ENCODE measurements around the gene COPG2. TPM values are rescaled to one million over a fixed set of nuclear protein-coding genes. Genes with fewer than 3 reads are reported as not detected.

The COPG2 gene
- total RNA-seq, 1 donor from 2014 or later, result 15.7 TPM

GRCh38 chr7:130473289-130473688 is 195.3 kb downstream of the COPG2 start:
- H3K4me1 ChIP-seq, result no peaks in the 10 kb centered on the region
- no peak overlapping the region for H3K4me3 ChIP-seq
- intact Hi-C loops (cut with DNase I), result no loop called here
- H3K9me3 ChIP-seq, result no peaks in the 10 kb centered on the region
- no peaks in the 10 kb centered on the region for H3K27me3 ChIP-seq
- DNase-seq (ENCODE audit: extremely low spot score in 2 of 2), result no peak
- no peak for TF ChIP-seq CTCF (IDR thresholded peaks at IDR 0.05)
- TF ChIP-seq POLR2AphosphoS5 (IDR thresholded peaks at IDR 0.05; ENCODE audit: insufficient read depth in 1 of 2, low read depth in 1 of 2), result no peak
- TF ChIP-seq POLR2A (IDR thresholded peaks at IDR 0.05), result no peak
- no peaks in the 10 kb centered on the region for H3K36me3 ChIP-seq
- H3K27ac ChIP-seq, result no peak overlapping the region

- H3K4me1 ChIP-seq, result no peaks in the 10 kb centered on the region
- H3K27ac ChIP-seq, result no peak overlapping the region
- H3K9me3 ChIP-seq, result no peaks in the 10 kb centered on the region
- no peaks in the 10 kb centered on the region for H3K27me3 ChIP-seq
- no peak for DNase-seq (ENCODE audit: extremely low spot score in 2 of 2)
- no peaks in the 10 kb centered on the region for H3K36me3 ChIP-seq
- no peak overlapping the region for H3K4me3 ChIP-seq
- intact Hi-C loops (cut with DNase I), result no loop called here
- TF ChIP-seq POLR2AphosphoS5 (IDR thresholded peaks at IDR 0.05; ENCODE audit: insufficient read depth in 1 of 2, low read depth in 1 of 2), result no peak
- TF ChIP-seq CTCF (IDR thresholded peaks at IDR 0.05), result no peak
- TF ChIP-seq POLR2A (IDR thresholded peaks at IDR 0.05), result no peak
Observed at GRCh38 chr7:130471974-130472373, 196.6 kb downstream of the COPG2 start.

GRCh38 chr7:130468612-130469011 is 199.9 kb downstream of the COPG2 start:
- Histone ChIP-seq H3K27ac (no peak overlapping the region), H3K36me3 (no peaks in the 10 kb centered on the region), H3K4me1 (no peaks in the 10 kb centered on the region), H3K4me3 (no peak overlapping the region), H3K9me3 (no peaks in the 10 kb centered on the region), H3K27me3 (no peaks in the 10 kb centered on the region)
- TF ChIP-seq POLR2AphosphoS5 (IDR thresholded peaks at IDR 0.05; ENCODE audit: insufficient read depth in 1 of 2, low read depth in 1 of 2) (no peak), POLR2A (IDR thresholded peaks at IDR 0.05) (no peak), CTCF (IDR thresholded peaks at IDR 0.05) (no peak)
- intact Hi-C loops (cut with DNase I), result no loop called here
- no peak for DNase-seq (ENCODE audit: extremely low spot score in 2 of 2)

GRCh38 chr7:130463553-130464434 is 204.8 kb downstream of the COPG2 start:
- Histone ChIP-seq H3K9me3 (no peaks in the 10 kb centered on the region), H3K4me1 (no peaks in the 10 kb centered on the region), H3K27me3 (no peaks in the 10 kb centered on the region), H3K4me3 (no peak overlapping the region), H3K36me3 (no peaks in the 10 kb centered on the region), H3K27ac (no peak overlapping the region)
- no peak for DNase-seq (ENCODE audit: extremely low spot score in 2 of 2)
- intact Hi-C loops (cut with DNase I), result no loop called here
- TF ChIP-seq POLR2A (IDR thresholded peaks at IDR 0.05), result no peak
- TF ChIP-seq CTCF (IDR thresholded peaks at IDR 0.05), result no peak
- no peak for TF ChIP-seq POLR2AphosphoS5 (IDR thresholded peaks at IDR 0.05; ENCODE audit: insufficient read depth in 1 of 2, low read depth in 1 of 2)

GRCh38 chr7:130461272-130461671 is 207.3 kb downstream of the COPG2 start:
- no peaks in the 10 kb centered on the region for H3K36me3 ChIP-seq
- no peaks in the 10 kb centered on the region for H3K9me3 ChIP-seq
- no peaks in the 10 kb centered on the region for H3K4me1 ChIP-seq
- no peak overlapping the region for H3K27ac ChIP-seq
- H3K4me3 ChIP-seq, result no peak overlapping the region
- H3K27me3 ChIP-seq, result no peaks in the 10 kb centered on the region
- no peak for TF ChIP-seq POLR2AphosphoS5 (IDR thresholded peaks at IDR 0.05; ENCODE audit: insufficient read depth in 1 of 2, low read depth in 1 of 2)
- TF ChIP-seq POLR2A (IDR thresholded peaks at IDR 0.05), result no peak
- TF ChIP-seq CTCF (IDR thresholded peaks at IDR 0.05), result no peak
- no peak for DNase-seq (ENCODE audit: extremely low spot score in 2 of 2)
- intact Hi-C loops (cut with DNase I), result no loop called here
